Measurements from ENCODE around the gene RND2.
"Not testable (repeated sequence)": the region's sequence is repeated elsewhere in the genome, so short reads cannot be mapped to it uniquely, and the experiment has no call there.

The RND2 gene

GRCh38 chr17:43040655-43041054 is 15.6 kb downstream of the RND2 start:
- Histone ChIP-seq H3K4me3 (replicated peaks; ENCODE audit: low read depth, low read length) (no peak overlapping the region), H3K36me3 (ENCODE audit: control insufficient read depth, insufficient read depth, low read length) (peaks cover 5% of the 10 kb centered on the region), H3K27me3 (replicated peaks; ENCODE audit: control insufficient read depth, insufficient read depth, low read length) (no peaks in the 10 kb centered on the region)
- TF ChIP-seq CTCF (IDR thresholded peaks at IDR 0.05; ENCODE audit: insufficient read depth, low read length, poor library complexity, severe bottlenecking), result no peak
- DNase-seq (ENCODE audit: extremely low read depth, insufficient read length), result no peak

GRCh38 chr17:43042025-43042628 is 17.1 kb downstream of the RND2 start:
- no peak for DNase-seq (ENCODE audit: extremely low read depth, insufficient read length)

GRCh38 chr17:43043307-43043706 is 18.3 kb downstream of the RND2 start:
- TF ChIP-seq CTCF (IDR thresholded peaks at IDR 0.05; ENCODE audit: insufficient read depth, low read length, poor library complexity, severe bottlenecking), result no peak
- no peak for DNase-seq (ENCODE audit: extremely low read depth, insufficient read length)
- H3K36me3 ChIP-seq (ENCODE audit: control insufficient read depth, insufficient read depth, low read length), result peaks cover 5% of the 10 kb centered on the region
- H3K4me3 ChIP-seq (replicated peaks; ENCODE audit: low read depth, low read length), result no peak overlapping the region
- no peaks in the 10 kb centered on the region for H3K27me3 ChIP-seq (replicated peaks; ENCODE audit: control insufficient read depth, insufficient read depth, low read length)

More at GRCh38 chr17:43042025-43042628, 17.1 kb downstream of the RND2 start:
- Histone ChIP-seq H3K27me3 (replicated peaks; ENCODE audit: control insufficient read depth, insufficient read depth, low read length) (no peaks in the 10 kb centered on the region), H3K4me3 (replicated peaks; ENCODE audit: low read depth, low read length) (no peak overlapping the region), H3K36me3 (ENCODE audit: control insufficient read depth, insufficient read depth, low read length) (peaks cover 5% of the 10 kb centered on the region)
- no peak for TF ChIP-seq CTCF (IDR thresholded peaks at IDR 0.05; ENCODE audit: insufficient read depth, low read length, poor library complexity, severe bottlenecking)

- TF ChIP-seq CTCF (IDR thresholded peaks at IDR 0.05; ENCODE audit: insufficient read depth, low read length, poor library complexity, severe bottlenecking), result no peak
- Histone ChIP-seq H3K36me3 (ENCODE audit: control insufficient read depth, insufficient read depth, low read length) (peaks cover 9% of the 10 kb centered on the region), H3K4me3 (replicated peaks; ENCODE audit: low read depth, low read length) (no peak overlapping the region), H3K27me3 (replicated peaks; ENCODE audit: control insufficient read depth, insufficient read depth, low read length) (no peaks in the 10 kb centered on the region)
- DNase-seq (ENCODE audit: extremely low read depth, insufficient read length), result no peak
These were observed 19.0 kb downstream of the RND2 start for GRCh38 chr17:43044024-43044423.

GRCh38 chr17:43051969-43052368 is 26.9 kb downstream of the RND2 start:
- Histone ChIP-seq H3K27me3 (replicated peaks; ENCODE audit: control insufficient read depth, insufficient read depth, low read length) (no peaks in the 10 kb centered on the region), H3K4me3 (replicated peaks; ENCODE audit: low read depth, low read length) (no peak overlapping the region), H3K36me3 (ENCODE audit: control insufficient read depth, insufficient read depth, low read length) (peaks cover 12% of the 10 kb centered on the region)
- DNase-seq (ENCODE audit: extremely low read depth, insufficient read length), result no peak
- TF ChIP-seq CTCF (IDR thresholded peaks at IDR 0.05; ENCODE audit: insufficient read depth, low read length, poor library complexity, severe bottlenecking), result no peak

GRCh38 chr17:43053008-43053407 is 28.0 kb downstream of the RND2 start:
- peaks cover 12% of the 10 kb centered on the region for H3K36me3 ChIP-seq (ENCODE audit: control insufficient read depth, insufficient read depth, low read length)
- not testable (repeated sequence) for DNase-seq (ENCODE audit: extremely low read depth, insufficient read length); H3K27me3 ChIP-seq (replicated peaks; ENCODE audit: control insufficient read depth, insufficient read depth, low read length); H3K4me3 ChIP-seq (replicated peaks; ENCODE audit: low read depth, low read length)
